ENCODE data around the gene TTC28.

GRCh38 chr22:28395520-28395919 lies 284.1 kb downstream of the TTC28 start:
- TF ChIP-seq CTCF (IDR thresholded peaks at IDR 0.05) (no peak), POLR2A (IDR thresholded peaks at IDR 0.05) (no peak)
